ENCODE measurements around the gene USP35. TPM values are rescaled to one million over a fixed set of nuclear protein-coding genes. Genes with fewer than 3 reads are reported as not detected.
A peak's percentile ranks its signal among the peaks of the same experiment; 100 is the strongest.

Gene USP35
- total and polyA plus RNA-seq, 2 experiments from 2014 or later: 2.7 to 7.0 TPM

DNA sequence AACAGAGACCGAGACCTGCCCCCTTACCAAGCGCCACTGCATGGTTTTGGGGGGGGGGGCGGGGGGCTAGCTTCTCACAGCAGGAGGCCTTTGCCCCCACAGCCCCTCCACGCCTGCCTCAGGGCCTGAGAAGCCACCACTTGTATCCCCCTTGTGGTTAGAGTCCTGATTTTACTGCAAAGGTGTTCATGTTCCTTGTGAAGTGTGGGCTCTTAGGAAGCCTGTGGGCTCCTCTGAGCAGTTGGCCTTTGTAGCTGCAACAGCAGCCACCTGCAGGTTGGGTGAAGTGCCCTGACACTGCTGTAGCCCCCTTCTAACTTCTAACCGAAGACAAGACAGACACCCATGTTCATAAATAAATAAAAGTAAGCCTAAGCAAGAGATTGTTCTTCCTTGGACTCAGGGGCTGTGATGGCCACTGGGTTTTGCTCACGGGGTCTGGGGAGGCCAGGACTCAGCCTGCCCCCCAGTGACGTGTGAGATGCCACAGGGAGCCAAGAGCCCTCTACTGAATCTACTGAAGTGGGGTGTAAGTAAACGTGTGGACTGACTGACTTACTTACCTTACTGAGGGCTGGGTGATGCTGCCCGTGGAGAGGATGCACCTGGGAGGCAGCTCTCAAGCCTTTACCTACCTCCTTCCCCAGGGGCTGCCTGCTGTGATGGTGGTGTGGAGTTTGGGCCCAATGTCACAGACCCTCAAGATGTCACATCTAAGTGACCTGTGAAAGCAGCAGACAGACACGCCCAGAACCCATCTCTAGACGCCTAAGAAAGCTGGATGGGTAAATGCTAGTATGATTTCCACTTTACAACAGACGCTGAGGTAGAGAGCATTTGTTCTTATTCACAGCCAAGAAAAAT is 25.8 kb downstream of the USP35 start:
- H3K9ac ChIP-seq: no peak overlapping the region
- no peak overlapping the region for H3K4me3 ChIP-seq
- peaks cover 5% of the 10 kb centered on the region; the same call in 1 of the 2 replicates for H3K36me3 ChIP-seq (ENCODE audit: low read depth)
- no peak overlapping the region for H3K4me2 ChIP-seq (ENCODE audit: unreplicated experiment)
- H2AFZ ChIP-seq: no peak overlapping the region
- in situ Hi-C loops (cut with MboI): no loop called here
- H3K79me2 ChIP-seq (ENCODE audit: insufficient read depth): peaks cover 30% of the 10 kb centered on the region
- no peak overlapping the region for H3K27ac ChIP-seq
- H3K27me3 ChIP-seq (replicated peaks; ENCODE audit: insufficient read depth): no peaks in the 10 kb centered on the region
- H3K4me1 ChIP-seq (ENCODE audit: insufficient read depth): peaks cover 17% of the 10 kb centered on the region
- no peak for DNase-seq
- H4K20me1 ChIP-seq (ENCODE audit: insufficient read depth): no peaks in the 10 kb centered on the region
- no peaks in the 10 kb centered on the region for H3K9me3 ChIP-seq (ENCODE audit: low read depth)
- whole genome bisulfite sequencing, 2 experiments (ENCODE audit: low coverage in 1 of 2, low lambda C conversion rate in 2 of 2, missing lambda C conversion rate in 2 of 2): 83 to 84% methylated on average over 11 to 12 of the region's 12 CpGs
- H3F3A ChIP-seq (ENCODE audit: insufficient read depth): 0 out of 2 replicates have a peak, but pooled peaks cover 14% of the 10 kb centered on the region
- no peaks in the 10 kb centered on the region for H3K9me2 ChIP-seq (ENCODE audit: insufficient read depth)
- no peak for TF ChIP-seq EZH2 (IDR thresholded peaks at IDR 0.05; ENCODE audit: insufficient read depth, poor library complexity, severe bottlenecking)
- TF ChIP-seq EZH2phosphoT487 (IDR thresholded peaks at IDR 0.05; ENCODE audit: insufficient read depth, low read depth): no peak

- WGBS, 2 experiments (ENCODE audit: low coverage in 1 of 2, low lambda C conversion rate in 2 of 2, missing lambda C conversion rate in 2 of 2): 87% methylated on average over 3 of the region's 3 CpGs
These were observed 27.3 kb downstream of the USP35 start for GRCh38 chr11:78216021-78216420.

GRCh38 chr11:78216571-78217287 is 28.0 kb downstream of the USP35 start:
- peaks cover 5% of the 10 kb centered on the region; the same call in 1 of the 2 replicates for H3K36me3 ChIP-seq (ENCODE audit: low read depth)
- TF ChIP-seq EZH2phosphoT487 (IDR thresholded peaks at IDR 0.05; ENCODE audit: insufficient read depth, low read depth): no peak
- no peak for TF ChIP-seq EZH2 (IDR thresholded peaks at IDR 0.05; ENCODE audit: insufficient read depth, poor library complexity, severe bottlenecking)
- H3K27ac ChIP-seq: no peak overlapping the region
- in situ Hi-C loops (cut with MboI): no loop called here
- H3K9me3 ChIP-seq (ENCODE audit: low read depth): no peaks in the 10 kb centered on the region
- peaks cover 17% of the 10 kb centered on the region for H3K4me1 ChIP-seq (ENCODE audit: insufficient read depth)
- no peak overlapping the region for H3K9ac ChIP-seq
- no peak overlapping the region for H3K4me2 ChIP-seq (ENCODE audit: unreplicated experiment)
- peaks cover 15% of the 10 kb centered on the region for H3K79me2 ChIP-seq (ENCODE audit: insufficient read depth)
- no peaks in the 10 kb centered on the region for H4K20me1 ChIP-seq (ENCODE audit: insufficient read depth)
- H3K27me3 ChIP-seq (replicated peaks; ENCODE audit: insufficient read depth): no peaks in the 10 kb centered on the region
- no peak overlapping the region for H2AFZ ChIP-seq
- H3K4me3 ChIP-seq: no peak overlapping the region
- 93 to 95% methylated on average over 5 of the region's 5 CpGs for WGBS, 2 experiments (ENCODE audit: low coverage in 1 of 2, low lambda C conversion rate in 2 of 2, missing lambda C conversion rate in 2 of 2)
- 0 out of 2 replicates have a peak, but pooled peaks cover 14% of the 10 kb centered on the region for H3F3A ChIP-seq (ENCODE audit: insufficient read depth)
- H3K9me2 ChIP-seq (ENCODE audit: insufficient read depth): no peaks in the 10 kb centered on the region
- DNase-seq: peak; percentile 24

More at GRCh38 chr11:78216021-78216420, 27.3 kb downstream of the USP35 start:
- no peak for TF ChIP-seq EZH2 (IDR thresholded peaks at IDR 0.05; ENCODE audit: insufficient read depth, poor library complexity, severe bottlenecking)
- no peak for TF ChIP-seq EZH2phosphoT487 (IDR thresholded peaks at IDR 0.05; ENCODE audit: insufficient read depth, low read depth)
- Histone ChIP-seq H3K36me3 (ENCODE audit: low read depth) (peaks cover 5% of the 10 kb centered on the region; the same call in 1 of the 2 replicates), H4K20me1 (ENCODE audit: insufficient read depth) (no peaks in the 10 kb centered on the region), H3K4me3 (no peak overlapping the region), H3K9ac (no peak overlapping the region), H3K9me3 (ENCODE audit: low read depth) (no peaks in the 10 kb centered on the region), H3F3A (ENCODE audit: insufficient read depth) (0 out of 2 replicates have a peak, but pooled peaks cover 14% of the 10 kb centered on the region), H3K9me2 (ENCODE audit: insufficient read depth) (no peaks in the 10 kb centered on the region), H2AFZ (no peak overlapping the region), H3K4me2 (ENCODE audit: unreplicated experiment) (no peak overlapping the region), H3K27ac (no peak overlapping the region), H3K4me1 (ENCODE audit: insufficient read depth) (peaks cover 17% of the 10 kb centered on the region), H3K27me3 (replicated peaks; ENCODE audit: insufficient read depth) (no peaks in the 10 kb centered on the region), H3K79me2 (ENCODE audit: insufficient read depth) (peaks cover 22% of the 10 kb centered on the region)
- DNase-seq: no peak
- in situ Hi-C loops (cut with MboI): no loop called here
